Measurements from ENCODE around the gene NLRP7.
"Not testable (repeated sequence)": the region's sequence is repeated elsewhere in the genome, so short reads cannot be mapped to it uniquely, and the experiment has no call there.

Gene NLRP7

GRCh38 chr19:54947381-54947780 lies at the start of gene NLRP7:
Gene NLRP7 (minus strand): TSS chr19:54947530.
- no peaks in the 10 kb centered on the region for H3K9me3 ChIP-seq (ENCODE audit: control insufficient read depth, low read length)
- H3K4me3 ChIP-seq (ENCODE audit: low read length) = no peak within 1 kb of the TSS
- H3K27me3 ChIP-seq (ENCODE audit: control insufficient read depth, insufficient read depth, low read length) = no peaks in the 10 kb centered on the region
- no peaks in the 10 kb centered on the region for H3K36me3 ChIP-seq (ENCODE audit: control insufficient read depth, insufficient read depth, low read length)
- H3K9ac ChIP-seq (ENCODE audit: low read length) = no peak within 1 kb of the TSS
- H3K4me1 ChIP-seq (ENCODE audit: control insufficient read depth, insufficient read depth, low read length) = no peaks in the 10 kb centered on the region

- H3K36me3 ChIP-seq (ENCODE audit: control insufficient read depth, insufficient read depth, low read length) = no peaks in the 10 kb centered on the region
Observed at GRCh38 chr19:54995561-54995960, 48.2 kb upstream of the NLRP7 start.

GRCh38 chr19:54989531-54989930 lies 42.2 kb upstream of the NLRP7 start:
- H3K9me3 ChIP-seq (ENCODE audit: control insufficient read depth, low read length); H3K4me3 ChIP-seq (ENCODE audit: low read length); H3K9ac ChIP-seq (ENCODE audit: low read length); H3K27me3 ChIP-seq (ENCODE audit: control insufficient read depth, insufficient read depth, low read length); H3K36me3 ChIP-seq (ENCODE audit: control insufficient read depth, insufficient read depth, low read length); H3K4me1 ChIP-seq (ENCODE audit: control insufficient read depth, insufficient read depth, low read length): not testable (repeated sequence)

More at GRCh38 chr19:54995561-54995960, 48.2 kb upstream of the NLRP7 start:
- Histone ChIP-seq H3K9me3 (ENCODE audit: control insufficient read depth, low read length) (no peaks in the 10 kb centered on the region), H3K4me3 (ENCODE audit: low read length) (no peak overlapping the region), H3K4me1 (ENCODE audit: control insufficient read depth, insufficient read depth, low read length) (no peaks in the 10 kb centered on the region), H3K27me3 (ENCODE audit: control insufficient read depth, insufficient read depth, low read length) (no peaks in the 10 kb centered on the region), H3K9ac (ENCODE audit: low read length) (no peak overlapping the region)

- H3K9me3 ChIP-seq (ENCODE audit: control insufficient read depth, low read length); H3K4me1 ChIP-seq (ENCODE audit: control insufficient read depth, insufficient read depth, low read length); H3K36me3 ChIP-seq (ENCODE audit: control insufficient read depth, insufficient read depth, low read length); H3K27me3 ChIP-seq (ENCODE audit: control insufficient read depth, insufficient read depth, low read length); H3K4me3 ChIP-seq (ENCODE audit: low read length); H3K9ac ChIP-seq (ENCODE audit: low read length): not testable (repeated sequence)
Observed at GRCh38 chr19:54982562-54982961, 35.2 kb upstream of the NLRP7 start.

GRCh38 chr19:54973229-54974090 lies 26.1 kb upstream of the NLRP7 start:
- H3K4me1 ChIP-seq (ENCODE audit: control insufficient read depth, insufficient read depth, low read length); H3K27me3 ChIP-seq (ENCODE audit: control insufficient read depth, insufficient read depth, low read length); H3K9ac ChIP-seq (ENCODE audit: low read length); H3K9me3 ChIP-seq (ENCODE audit: control insufficient read depth, low read length); H3K36me3 ChIP-seq (ENCODE audit: control insufficient read depth, insufficient read depth, low read length); H3K4me3 ChIP-seq (ENCODE audit: low read length): not testable (repeated sequence)

GRCh38 chr19:54971446-54971845 lies 24.1 kb upstream of the NLRP7 start:
- H3K4me1 ChIP-seq (ENCODE audit: control insufficient read depth, insufficient read depth, low read length); H3K27me3 ChIP-seq (ENCODE audit: control insufficient read depth, insufficient read depth, low read length); H3K9me3 ChIP-seq (ENCODE audit: control insufficient read depth, low read length); H3K9ac ChIP-seq (ENCODE audit: low read length); H3K36me3 ChIP-seq (ENCODE audit: control insufficient read depth, insufficient read depth, low read length); H3K4me3 ChIP-seq (ENCODE audit: low read length): not testable (repeated sequence)

GRCh38 chr19:54969647-54970046 lies 22.3 kb upstream of the NLRP7 start:
- no peaks in the 10 kb centered on the region for H3K4me1 ChIP-seq (ENCODE audit: control insufficient read depth, insufficient read depth, low read length)
- no peak overlapping the region for H3K9ac ChIP-seq (ENCODE audit: low read length)

GRCh38 chr19:54967611-54968010 lies 20.3 kb upstream of the NLRP7 start:
- Histone ChIP-seq H3K36me3 (ENCODE audit: control insufficient read depth, insufficient read depth, low read length) (no peaks in the 10 kb centered on the region), H3K9me3 (ENCODE audit: control insufficient read depth, low read length) (no peaks in the 10 kb centered on the region), H3K27me3 (ENCODE audit: control insufficient read depth, insufficient read depth, low read length) (no peaks in the 10 kb centered on the region), H3K4me3 (ENCODE audit: low read length) (no peak overlapping the region), H3K4me1 (ENCODE audit: control insufficient read depth, insufficient read depth, low read length) (no peaks in the 10 kb centered on the region), H3K9ac (ENCODE audit: low read length) (no peak overlapping the region)

More at GRCh38 chr19:54969647-54970046, 22.3 kb upstream of the NLRP7 start:
- H3K4me3 ChIP-seq (ENCODE audit: low read length) = no peak overlapping the region
- no peaks in the 10 kb centered on the region for H3K27me3 ChIP-seq (ENCODE audit: control insufficient read depth, insufficient read depth, low read length)
- no peaks in the 10 kb centered on the region for H3K9me3 ChIP-seq (ENCODE audit: control insufficient read depth, low read length)
- no peaks in the 10 kb centered on the region for H3K36me3 ChIP-seq (ENCODE audit: control insufficient read depth, insufficient read depth, low read length)

- H3K4me3 ChIP-seq (ENCODE audit: low read length); H3K27me3 ChIP-seq (ENCODE audit: control insufficient read depth, insufficient read depth, low read length); H3K9me3 ChIP-seq (ENCODE audit: control insufficient read depth, low read length); H3K9ac ChIP-seq (ENCODE audit: low read length); H3K36me3 ChIP-seq (ENCODE audit: control insufficient read depth, insufficient read depth, low read length); H3K4me1 ChIP-seq (ENCODE audit: control insufficient read depth, insufficient read depth, low read length): not testable (repeated sequence)
Observed at GRCh38 chr19:54965055-54965454, 17.7 kb upstream of the NLRP7 start.

GRCh38 chr19:54959840-54960239 lies 12.5 kb upstream of the NLRP7 start:
- H3K4me3 ChIP-seq (ENCODE audit: low read length) = no peak overlapping the region
- no peaks in the 10 kb centered on the region for H3K4me1 ChIP-seq (ENCODE audit: control insufficient read depth, insufficient read depth, low read length)
- no peak overlapping the region for H3K9ac ChIP-seq (ENCODE audit: low read length)
- H3K9me3 ChIP-seq (ENCODE audit: control insufficient read depth, low read length) = no peaks in the 10 kb centered on the region
- no peaks in the 10 kb centered on the region for H3K27me3 ChIP-seq (ENCODE audit: control insufficient read depth, insufficient read depth, low read length)
- H3K36me3 ChIP-seq (ENCODE audit: control insufficient read depth, insufficient read depth, low read length) = no peaks in the 10 kb centered on the region

- Histone ChIP-seq H3K36me3 (ENCODE audit: control insufficient read depth, insufficient read depth, low read length) (no peaks in the 10 kb centered on the region), H3K9me3 (ENCODE audit: control insufficient read depth, low read length) (no peaks in the 10 kb centered on the region), H3K4me1 (ENCODE audit: control insufficient read depth, insufficient read depth, low read length) (no peaks in the 10 kb centered on the region), H3K27me3 (ENCODE audit: control insufficient read depth, insufficient read depth, low read length) (no peaks in the 10 kb centered on the region), H3K9ac (ENCODE audit: low read length) (no peak overlapping the region), H3K4me3 (ENCODE audit: low read length) (no peak overlapping the region)
Observed at GRCh38 chr19:54955376-54955775, 8.0 kb upstream of the NLRP7 start.

- not testable (repeated sequence) for H3K27me3 ChIP-seq (ENCODE audit: control insufficient read depth, insufficient read depth, low read length); H3K36me3 ChIP-seq (ENCODE audit: control insufficient read depth, insufficient read depth, low read length); H3K4me1 ChIP-seq (ENCODE audit: control insufficient read depth, insufficient read depth, low read length); H3K9ac ChIP-seq (ENCODE audit: low read length); H3K4me3 ChIP-seq (ENCODE audit: low read length); H3K9me3 ChIP-seq (ENCODE audit: control insufficient read depth, low read length)
Observed at GRCh38 chr19:54953345-54953713, 6.0 kb upstream of the NLRP7 start.
